Endothelial cell of umbilical vein (primary cell): ENCODE results near the gene NXN.

Experiments
- CTCF ChIP-seq, 2 donors: IDR thresholded peaks; 1 replicate in 1 of 2; 2 replicates in 1 of 2; pipeline ENCODE4 v1.5.1; 2011; ENCODE audit warnings: low read length in 2 of 2, mild to moderate bottlenecking in 2 of 2, moderate library complexity in 2 of 2, control low read depth in 1 of 2, inconsistent platforms in 1 of 2, low read depth in 1 of 2; ENCODE audit not compliant: insufficient read depth in 1 of 2; ENCODE audit errors: extremely low read depth in 1 of 2
- EZH2 ChIP-seq: IDR thresholded peaks from 2 replicates; pipeline ENCODE4 v1.6.1; 2012; ENCODE audit warnings: borderline replicate concordance, low read depth, mild to moderate bottlenecking, moderate library complexity, low read length, inconsistent platforms; ENCODE audit not compliant: severe bottlenecking
- JUN ChIP-seq: IDR thresholded peaks from 2 replicates; pipeline ENCODE4 v1.6.1; 2011; ENCODE audit warnings: borderline replicate concordance, low read depth; ENCODE audit not compliant: insufficient read length, insufficient read depth
- MAX ChIP-seq: IDR thresholded peaks from 2 replicates; pipeline ENCODE4 v1.6.1; 2011; ENCODE audit not compliant: insufficient read depth, insufficient read length
- POLR2A ChIP-seq: IDR thresholded peaks from 2 replicates; pipeline ENCODE4 v1.6.1; 2012; ENCODE audit warnings: low read depth, mild to moderate bottlenecking, control low read depth, low read length
- POLR2AphosphoS5 ChIP-seq: IDR thresholded peaks from 2 replicates; pipeline ENCODE4 v1.6.1; 2012; ENCODE audit warnings: low read depth, mild to moderate bottlenecking, control low read depth, low read length, moderate library complexity; ENCODE audit not compliant: insufficient read depth

- TF ChIP-seq CTCF (IDR thresholded peaks at IDR 0.05; ENCODE audit: extremely low read depth in 1 of 2, insufficient read depth in 1 of 2, low read depth in 1 of 2, low read length in 2 of 2) (no peak), EZH2 (no peak), POLR2A (no peak), MAX (no peak), POLR2AphosphoS5 (no peak), JUN (no peak)
These were observed 174.8 kb downstream of the NXN start for GRCh38 chr17:804541-805435.
